Measurements from ENCODE around the gene ZNF326.
"Not testable (repeated sequence)": the region's sequence is repeated elsewhere in the genome, so short reads cannot be mapped to it uniquely, and the experiment has no call there.

ZNF326 gene

GRCh38 chr1:89971600-89971999, 23.3 kb upstream of the ZNF326 start:
- no peak for DNase-seq

- DNase-seq, result no peak
Observed at GRCh38 chr1:89972024-89972423, 22.9 kb upstream of the ZNF326 start.

- DNase-seq, result no peak
Observed at GRCh38 chr1:89973471-89974127, 21.3 kb upstream of the ZNF326 start.

- DNase-seq, result no peak
Observed at GRCh38 chr1:89974256-89974655, 20.7 kb upstream of the ZNF326 start.

GRCh38 chr1:89974696-89975470, 20.0 kb upstream of the ZNF326 start:
- DNase-seq, result no peak

GRCh38 chr1:89975540-89976125, 19.3 kb upstream of the ZNF326 start:
- no peak for DNase-seq

- no peak for DNase-seq
Observed at GRCh38 chr1:89978755-89979154, 16.2 kb upstream of the ZNF326 start.

GRCh38 chr1:89980605-89981004, 14.3 kb upstream of the ZNF326 start:
- DNase-seq, result no peak

- not testable (repeated sequence) for DNase-seq
Observed at GRCh38 chr1:89982846-89983245, 12.1 kb upstream of the ZNF326 start.

- DNase-seq, result not testable (repeated sequence)
Observed at GRCh38 chr1:89984564-89985116, 10.3 kb upstream of the ZNF326 start.

GRCh38 chr1:89986020-89986419, 8.9 kb upstream of the ZNF326 start:
- no peak for DNase-seq

- no peak for DNase-seq
Observed at GRCh38 chr1:89987159-89987819, 7.6 kb upstream of the ZNF326 start.

GRCh38 chr1:89989099-89989498, 5.8 kb upstream of the ZNF326 start:
- DNase-seq, result no peak

GRCh38 chr1:89989799-89990198, 5.1 kb upstream of the ZNF326 start:
- DNase-seq, result no peak

- DNase-seq, result no peak
Observed at GRCh38 chr1:89990976-89991831, 3.7 kb upstream of the ZNF326 start.

GRCh38 chr1:89993541-89993940, 1.4 kb upstream of the ZNF326 start:
- no peak for DNase-seq

GRCh38 chr1:89994231-89994804, 592 bp upstream of the ZNF326 start:
- no peak for DNase-seq

- no peak for DNase-seq
Observed at GRCh38 chr1:89995598-89996449, 914 bp downstream of the ZNF326 start.

GRCh38 chr1:89996450-89997110, 1.7 kb downstream of the ZNF326 start:
- DNase-seq, result no peak

GRCh38 chr1:89997152-89997551, 2.2 kb downstream of the ZNF326 start:
- DNase-seq, result not testable (repeated sequence)
